HAP-1 (cell line): ENCODE results near the gene ZDHHC8.

Experiments
- DNase-seq, 2 experiments: peaks; one replicate each; pipeline ENCODE4 v3.0.0-alpha.2; 2016 to 2020; ENCODE audit warnings: low spot score in 2 of 2
- H3K27me3 ChIP-seq: fragments of 250-450 bp; sonication (Bioruptor Pico); 2 replicates; pipeline ENCODE4 v1.5.1; 2020; ENCODE audit warnings: low read depth, mild to moderate bottlenecking, moderate library complexity
- H3K36me3 ChIP-seq: fragments of 250-450 bp; sonication (Bioruptor Pico); replicated peaks from 2 replicates; pipeline ENCODE4 v1.5.1; 2020; ENCODE audit warnings: mild to moderate bottlenecking
- H3K4me1 ChIP-seq: fragments of 250-450 bp; sonication (Bioruptor Pico); 2 replicates; pipeline ENCODE4 v1.5.1; 2020; ENCODE audit warnings: mild to moderate bottlenecking
- H3K4me3 ChIP-seq: fragments of 250-450 bp; sonication (Bioruptor Pico); 2 replicates; pipeline ENCODE4 v1.5.1; 2020; ENCODE audit warnings: mild to moderate bottlenecking, moderate library complexity
- H3K9me3 ChIP-seq: fragments of 250-450 bp; sonication (Bioruptor Pico); 2 replicates; pipeline ENCODE4 v1.5.1; 2020; ENCODE audit warnings: mild to moderate bottlenecking, moderate library complexity
- in situ Hi-C: fragments of 300-500 bp; cut with MboI; formaldehyde crosslinking; loops from 3 replicates; pipeline ENCODE4 v1.14.3; 2020; ENCODE audit warnings: low sequenced_read_pairs, inconsistent platforms, mixed read lengths

ZDHHC8 gene

GRCh38 chr22:20191000-20191515 is 59.5 kb downstream of the ZDHHC8 start:
- Histone ChIP-seq H3K9me3 (no peaks in the 10 kb centered on the region), H3K27me3 (no peaks in the 10 kb centered on the region), H3K36me3 (no peaks in the 10 kb centered on the region), H3K4me1 (no peaks in the 10 kb centered on the region), H3K4me3 (no peak overlapping the region)
- in situ Hi-C loops = no loop called here
- no peak for DNase-seq

GRCh38 chr22:20191803-20192202 is 60.2 kb downstream of the ZDHHC8 start:
- no peaks in the 10 kb centered on the region for H3K36me3 ChIP-seq
- H3K4me3 ChIP-seq = no peak overlapping the region
- no peaks in the 10 kb centered on the region for H3K9me3 ChIP-seq
- DNase-seq = no peak
- in situ Hi-C loops = no loop called here
- no peaks in the 10 kb centered on the region for H3K27me3 ChIP-seq
- no peaks in the 10 kb centered on the region for H3K4me1 ChIP-seq

GRCh38 chr22:20192293-20192971 is 60.8 kb downstream of the ZDHHC8 start:
- Histone ChIP-seq H3K27me3 (no peaks in the 10 kb centered on the region), H3K9me3 (no peaks in the 10 kb centered on the region), H3K36me3 (no peaks in the 10 kb centered on the region), H3K4me3 (no peak overlapping the region), H3K4me1 (no peaks in the 10 kb centered on the region)
- in situ Hi-C loops = no loop called here
- no peak for DNase-seq

- no peaks in the 10 kb centered on the region for H3K9me3 ChIP-seq
- in situ Hi-C loops = no loop called here
- no peak overlapping the region for H3K4me3 ChIP-seq
- H3K27me3 ChIP-seq = peaks cover under 1% of the 10 kb centered on the region; the same call in 1 of the 2 replicates
- H3K4me1 ChIP-seq = no peaks in the 10 kb centered on the region
- H3K36me3 ChIP-seq = no peaks in the 10 kb centered on the region
- DNase-seq = no peak
Measured at GRCh38 chr22:20192972-20193760, 61.6 kb downstream of the ZDHHC8 start.

GRCh38 chr22:20193761-20194494 is 62.3 kb downstream of the ZDHHC8 start:
- no peak for DNase-seq
- in situ Hi-C loops = no loop called here
- H3K4me1 ChIP-seq = no peaks in the 10 kb centered on the region

GRCh38 chr22:20194681-20195593 is 63.3 kb downstream of the ZDHHC8 start:
- Histone ChIP-seq H3K9me3 (no peaks in the 10 kb centered on the region), H3K4me3 (no peak overlapping the region), H3K36me3 (no peaks in the 10 kb centered on the region), H3K4me1 (no peaks in the 10 kb centered on the region), H3K27me3 (peaks cover 5% of the 10 kb centered on the region)
- DNase-seq = no peak
- in situ Hi-C loops = no loop called here

More at GRCh38 chr22:20193761-20194494, 62.3 kb downstream of the ZDHHC8 start:
- H3K9me3 ChIP-seq = no peaks in the 10 kb centered on the region
- H3K36me3 ChIP-seq = no peaks in the 10 kb centered on the region
- H3K4me3 ChIP-seq = no peak overlapping the region
- H3K27me3 ChIP-seq = peaks cover 4% of the 10 kb centered on the region

GRCh38 chr22:20196094-20196842 is 64.7 kb downstream of the ZDHHC8 start:
- no peaks in the 10 kb centered on the region for H3K9me3 ChIP-seq
- no peaks in the 10 kb centered on the region for H3K4me1 ChIP-seq
- no peak for DNase-seq
- no peak overlapping the region for H3K4me3 ChIP-seq
- peaks cover 16% of the 10 kb centered on the region for H3K27me3 ChIP-seq
- H3K36me3 ChIP-seq = no peaks in the 10 kb centered on the region
- in situ Hi-C loops = no loop called here
